H9 (cell line): Measurements from ENCODE around the gene TEX12. TPM values are rescaled to one million over a fixed set of nuclear protein-coding genes. Genes with fewer than 3 reads are reported as not detected.

Experiments
- DNase-seq: peaks from one replicate; pipeline ENCODE4 v3.0.0-alpha.2; 2017
- H2AFZ ChIP-seq: one replicate; pipeline ENCODE4 v1.6.1; 2013; ENCODE audit warnings: mild to moderate bottlenecking, low read length, control low read depth, moderate library complexity
- H2AK5ac ChIP-seq: 2 replicates; pipeline ENCODE4 v1.6.1; 2013; ENCODE audit warnings: low read length, control low read depth, mixed read lengths; ENCODE audit not compliant: insufficient read length
- H2BK120ac ChIP-seq: one replicate; pipeline ENCODE4 v1.6.1; 2013; ENCODE audit warnings: low read depth, mild to moderate bottlenecking, low read length, control low read depth, inconsistent platforms; ENCODE audit not compliant: poor library complexity, severe bottlenecking
- H2BK12ac ChIP-seq: 2 replicates; pipeline ENCODE4 v1.6.1; 2013; ENCODE audit warnings: low read length, control low read depth, mixed read lengths, low read depth; ENCODE audit not compliant: insufficient read length
- H2BK15ac ChIP-seq: 2 replicates; pipeline ENCODE4 v1.6.1; 2013; ENCODE audit warnings: low read depth, low read length, control low read depth
- H2BK20ac ChIP-seq: one replicate; pipeline ENCODE4 v1.6.1; 2013; ENCODE audit warnings: low read depth, mild to moderate bottlenecking, low read length, control low read depth, inconsistent platforms; ENCODE audit not compliant: poor library complexity, severe bottlenecking
- H2BK5ac ChIP-seq: 2 replicates; pipeline ENCODE4 v1.6.1; 2013; ENCODE audit warnings: low read length, control low read depth, mixed read lengths; ENCODE audit not compliant: insufficient read length
- H3K14ac ChIP-seq: 2 replicates; pipeline ENCODE4 v1.6.1; 2013; ENCODE audit warnings: low read length, control low read depth; ENCODE audit not compliant: insufficient read depth
- H3K18ac ChIP-seq: 2 replicates; pipeline ENCODE4 v1.6.1; 2013; ENCODE audit warnings: low read depth, mild to moderate bottlenecking, mixed read lengths, low read length, control low read depth; ENCODE audit not compliant: insufficient read length
- H3K23ac ChIP-seq: 2 replicates; pipeline ENCODE4 v1.6.1; 2013; ENCODE audit warnings: low read length, control low read depth, mixed read lengths, low read depth; ENCODE audit not compliant: insufficient read length
- H3K23me2 ChIP-seq: 2 replicates; pipeline ENCODE4 v1.6.1; 2013; ENCODE audit warnings: low read depth, mild to moderate bottlenecking, mixed read lengths, low read length, control low read depth; ENCODE audit not compliant: insufficient read length, poor library complexity, severe bottlenecking
- H3K27ac ChIP-seq: 2 replicates; pipeline ENCODE4 v1.5.1; 2013; ENCODE audit warnings: low read length, control low read depth, mixed read lengths, low read depth; ENCODE audit not compliant: insufficient read length
- H3K27me3 ChIP-seq: 2 replicates; pipeline ENCODE4 v1.6.1; 2013; ENCODE audit warnings: low read length, control low read depth, inconsistent platforms; ENCODE audit not compliant: insufficient read depth
- H3K4ac ChIP-seq: 2 replicates; pipeline ENCODE4 v1.6.1; 2013; ENCODE audit warnings: low read depth, mild to moderate bottlenecking, control low read depth, inconsistent platforms, low read length, moderate library complexity
- H3K4me1 ChIP-seq: 2 replicates; pipeline ENCODE4 v1.6.1; 2013; ENCODE audit warnings: low read length, control low read depth, inconsistent platforms; ENCODE audit not compliant: insufficient read depth
- H3K4me2 ChIP-seq: 2 replicates; pipeline ENCODE4 v1.6.1; 2013; ENCODE audit warnings: low read length, control low read depth, mixed read lengths; ENCODE audit not compliant: insufficient read length, insufficient read depth
- H3K56ac ChIP-seq: 2 replicates; pipeline ENCODE4 v1.6.1; 2013; ENCODE audit warnings: low read depth, mild to moderate bottlenecking, mixed read lengths, low read length, control low read depth; ENCODE audit not compliant: insufficient read length
- H3K79me1 ChIP-seq: 2 replicates; pipeline ENCODE4 v1.6.1; 2013; ENCODE audit warnings: low read depth, mild to moderate bottlenecking, moderate library complexity, low read length, control low read depth, inconsistent platforms; ENCODE audit not compliant: insufficient read depth, poor library complexity, severe bottlenecking
- H3K79me2 ChIP-seq: 2 replicates; pipeline ENCODE4 v1.6.1; 2013; ENCODE audit warnings: low read length, control low read depth, inconsistent platforms; ENCODE audit not compliant: insufficient read depth
- H3K9ac ChIP-seq: 2 replicates; pipeline ENCODE4 v1.6.1; 2013; ENCODE audit warnings: low read length, control low read depth, mixed read lengths; ENCODE audit not compliant: insufficient read length; ENCODE audit errors: extremely low read depth
- H3K9me3 ChIP-seq: one replicate; pipeline ENCODE4 v1.6.1; 2013; ENCODE audit warnings: low read depth, low read length, inconsistent platforms; ENCODE audit not compliant: control insufficient read depth
- H3T11ph ChIP-seq: one replicate; pipeline ENCODE4 v1.6.1; 2013; ENCODE audit warnings: mild to moderate bottlenecking, low read length, control low read depth, inconsistent platforms
- H4K20me1 ChIP-seq: one replicate; pipeline ENCODE4 v1.6.1; 2013; ENCODE audit not compliant: control insufficient read depth, insufficient read length, insufficient read depth
- H4K5ac ChIP-seq: 2 replicates; pipeline ENCODE4 v1.6.1; 2013; ENCODE audit warnings: low read depth, mild to moderate bottlenecking, mixed read lengths, low read length, control low read depth; ENCODE audit not compliant: insufficient read length
- H4K8ac ChIP-seq: replicated peaks from 2 replicates; pipeline ENCODE4 v1.6.1; 2013; ENCODE audit warnings: low read length, control low read depth, mixed read lengths, low read depth; ENCODE audit not compliant: insufficient read length
- H4K91ac ChIP-seq: 2 replicates; pipeline ENCODE4 v1.6.1; 2013; ENCODE audit warnings: low read depth, mild to moderate bottlenecking, moderate library complexity, mixed read lengths, low read length, control low read depth; ENCODE audit not compliant: insufficient read length
- H3K27ac Mint-ChIP-seq, 3 experiments: 2 replicates in 2 of 3; 3 replicates in 1 of 3; pipeline ENCODE4 v1.8.0; 2020 to 2021; ENCODE audit warnings: mixed read lengths in 3 of 3, mild to moderate bottlenecking in 1 of 3, moderate library complexity in 1 of 3
- H3K27me3 Mint-ChIP-seq: 2 replicates; pipeline ENCODE4 v1.8.0; 2021; ENCODE audit warnings: low read depth, mild to moderate bottlenecking, moderate library complexity, mixed read lengths
- H3K36me3 Mint-ChIP-seq, 3 experiments: 2 replicates in 2 of 3; 3 replicates in 1 of 3; pipeline ENCODE4 v1.8.0; 2020 to 2021; ENCODE audit warnings: low read depth in 3 of 3, mixed read lengths in 3 of 3; ENCODE audit not compliant: insufficient read depth in 1 of 3
- H3K4me1 Mint-ChIP-seq, 2 experiments: 2 replicates each; pipeline ENCODE4 v1.8.0; 2020; ENCODE audit warnings: mixed read lengths in 2 of 2
- H3K4me3 Mint-ChIP-seq, 2 experiments: 2 replicates in 1 of 2; 3 replicates in 1 of 2; pipeline ENCODE4 v1.8.0; 2020 to 2021; ENCODE audit warnings: mild to moderate bottlenecking in 2 of 2, mixed read lengths in 2 of 2, moderate library complexity in 1 of 2
- H3K9me3 Mint-ChIP-seq, 2 experiments: 2 replicates in 1 of 2; 3 replicates in 1 of 2; pipeline ENCODE4 v1.8.0; 2020; ENCODE audit warnings: mild to moderate bottlenecking in 2 of 2, mixed read lengths in 2 of 2, moderate library complexity in 1 of 2
- CTCF ChIP-seq: fragments of 200-600 bp; sonication (generic); conservative IDR thresholded peaks from 3 replicates; pipeline ENCODE4 v1.8.0; 2021; ENCODE audit warnings: antibody characterized with exemption, mild to moderate bottlenecking
- WGBS: extraction: QIAGEN DNeasy Blood & Tissue Kit; methylation state at CpG from one replicate; pipeline ENCODE4 v1.1.7; 2013; ENCODE audit warnings: missing lambda C conversion rate, low lambda C conversion rate, mixed read lengths; ENCODE audit not compliant: insufficient read length; ENCODE audit errors: extremely low coverage; 5-methylcytosine and 5-hydroxymethylcytosine counted together
- total RNA-seq: library from RNA; stranded (reverse); gene quantifications from 2 replicates; pipeline ENCODE4 v1.2.1, GENCODE V29; 2021

TEX12 gene
- total RNA-seq, 1 experiment from 2014 or later: 0.31 TPM

GRCh38 chr11:112162761-112163546 is 4.2 kb upstream of the TEX12 start:
- no peak overlapping the region for H4K5ac ChIP-seq
- no peaks in the 10 kb centered on the region for H3K9me3 ChIP-seq
- no peak overlapping the region for H3K27ac ChIP-seq
- no peak for DNase-seq
- H2AFZ ChIP-seq: no peak overlapping the region
- peaks cover 7 to 8% of the 10 kb centered on the region in 2 experiments for H3K4me1 Mint-ChIP-seq
- H3K27me3 Mint-ChIP-seq: peaks cover 2% of the 10 kb centered on the region; the same call in 1 of the 2 replicates
- no peaks in the 10 kb centered on the region for H3K79me1 ChIP-seq
- TF ChIP-seq CTCF: no peak
- H3K9ac ChIP-seq: no peak overlapping the region
- H3K14ac ChIP-seq: no peak overlapping the region
- no CpG with 5 or more reads among the region's 6 CpGs for WGBS
- H3K23me2 ChIP-seq: no peaks in the 10 kb centered on the region
- H3K4me2 ChIP-seq: no peak overlapping the region
- H3K23ac ChIP-seq: no peak overlapping the region
- no peak overlapping the region for H3K4me3 Mint-ChIP-seq
- no peak overlapping the region for H2BK12ac ChIP-seq
- no peaks in the 10 kb centered on the region for H4K20me1 ChIP-seq
- no peaks in the 10 kb centered on the region for H3K79me2 ChIP-seq
- H3T11ph ChIP-seq: no peak overlapping the region
- H3K27ac Mint-ChIP-seq: peak overlapping the region in 1 of 3 experiments; percentile 42; a peak in 1 of 7 replicates
- no peak overlapping the region for H2AK5ac ChIP-seq
- H3K4me1 ChIP-seq: peaks cover 3% of the 10 kb centered on the region; the same call in 1 of the 2 replicates
- no peak overlapping the region for H3K4ac ChIP-seq
- no peak overlapping the region for H2BK120ac ChIP-seq
- H3K9me3 Mint-ChIP-seq: no peaks in the 10 kb centered on the region
- H2BK15ac ChIP-seq: no peak overlapping the region
- H2BK5ac ChIP-seq: no peak overlapping the region
- no peaks in the 10 kb centered on the region for H3K36me3 Mint-ChIP-seq
- H3K27me3 ChIP-seq: no peaks in the 10 kb centered on the region
- H4K8ac ChIP-seq: no peak overlapping the region
- no peak overlapping the region for H3K56ac ChIP-seq
- no peak overlapping the region for H2BK20ac ChIP-seq
- no peak overlapping the region for H3K18ac ChIP-seq
- no peak overlapping the region for H4K91ac ChIP-seq
